A549 treated with CpdA at 1 μM for 4 hours (cell line): ENCODE data around the gene PCDHGA5. TPM values are rescaled to one million over a fixed set of nuclear protein-coding genes. Genes with fewer than 3 reads are reported as not detected.

ENCODE experiments used
- total RNA-seq: library from RNA; stranded (reverse); fragments of 200-300 nt; extraction: Qiagen RNA extraction; gene quantifications from 5 replicates; pipeline ENCODE4 v1.2.3, GENCODE V29; 2022; ENCODE audit warnings: low read depth

PCDHGA5 gene
- total RNA-seq = 0.11 to 0.17 TPM (median 0.15 TPM) in 5 replicates

DNA sequence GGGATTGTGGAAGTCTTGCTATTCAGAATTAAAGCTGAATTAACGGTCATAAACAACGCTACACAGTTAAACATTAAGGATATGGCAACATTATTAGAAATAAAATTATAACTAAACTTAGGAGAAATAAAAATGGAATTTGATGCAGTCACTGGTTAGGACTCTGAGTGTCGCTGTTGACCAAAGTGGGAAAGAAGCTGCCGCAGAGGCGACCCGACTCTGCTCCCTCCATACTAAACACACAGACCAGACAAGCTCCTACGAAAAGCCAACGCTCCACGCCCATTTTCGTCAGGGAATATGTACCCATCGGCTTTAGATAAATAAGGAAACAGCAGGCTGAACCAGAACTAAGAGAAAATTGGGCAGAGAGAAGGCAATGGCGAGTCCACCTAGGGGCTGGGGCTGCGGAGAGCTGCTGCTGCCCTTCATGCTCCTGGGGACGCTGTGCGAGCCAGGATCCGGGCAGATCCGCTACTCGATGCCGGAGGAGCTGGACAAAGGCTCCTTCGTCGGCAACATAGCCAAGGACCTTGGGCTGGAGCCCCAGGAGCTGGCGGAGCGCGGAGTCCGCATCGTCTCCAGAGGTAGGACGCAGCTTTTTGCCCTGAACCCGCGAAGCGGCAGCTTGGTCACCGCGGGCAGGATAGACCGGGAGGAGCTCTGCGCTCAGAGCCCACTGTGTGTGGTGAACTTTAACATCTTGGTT, at the start of gene PCDHGA5:
TSS of gene PCDHGA5 (plus strand) at position 211 of the 709 bp plus-strand sequence. CDS start at position 380, 169 bp downstream.

DNA sequence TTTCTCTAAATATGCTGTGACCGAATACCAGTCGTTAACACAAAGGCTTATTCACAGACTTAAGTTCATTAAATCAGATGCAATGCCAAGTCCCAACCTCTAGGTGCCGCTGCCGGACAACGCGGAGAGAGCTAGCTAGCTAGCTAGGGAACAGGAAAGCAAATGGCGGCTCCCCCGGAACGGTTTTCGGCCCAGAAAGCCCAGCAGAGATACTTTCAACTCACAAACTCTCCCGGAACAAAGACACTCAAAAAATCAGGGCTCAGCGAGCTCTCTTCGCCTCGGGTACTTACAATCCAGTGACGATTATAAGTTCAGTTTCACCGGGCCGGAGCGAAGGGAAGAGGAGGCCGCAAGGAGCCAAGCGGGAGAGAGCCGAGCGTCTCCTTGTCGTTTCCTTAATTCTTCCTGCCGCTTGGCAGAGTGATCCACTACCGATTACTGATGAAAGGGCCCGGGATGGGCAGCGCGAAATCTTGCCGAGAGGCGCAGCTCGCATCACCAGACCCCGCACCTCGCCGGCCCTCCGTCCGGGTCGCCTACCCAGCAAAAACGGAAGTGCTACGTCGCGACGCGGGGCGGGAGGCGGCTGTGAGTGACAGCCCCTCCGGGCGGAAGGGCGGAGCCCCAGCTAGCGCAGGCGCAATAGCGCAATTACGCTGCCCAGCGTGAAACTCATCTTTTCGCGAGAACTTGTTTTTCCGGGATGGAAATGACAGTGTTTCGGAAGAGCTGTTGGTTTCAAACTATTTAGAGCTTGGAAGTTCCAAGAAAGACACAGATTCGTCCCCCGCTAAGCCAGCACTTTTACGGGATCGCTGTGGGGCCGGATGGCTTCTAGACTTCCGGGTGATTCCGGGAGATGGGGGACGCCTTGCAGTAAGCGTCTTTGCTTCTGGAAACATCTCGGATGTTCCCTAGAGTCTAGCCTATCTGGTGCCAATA, 43.5 kb upstream of the PCDHGA5 start, which contains the start of gene TAF7:
TSS of gene TAF7 (minus strand) at position 560 of the 945 bp plus-strand sequence. CDS start 740 bp downstream, outside the sequence.

DNA sequence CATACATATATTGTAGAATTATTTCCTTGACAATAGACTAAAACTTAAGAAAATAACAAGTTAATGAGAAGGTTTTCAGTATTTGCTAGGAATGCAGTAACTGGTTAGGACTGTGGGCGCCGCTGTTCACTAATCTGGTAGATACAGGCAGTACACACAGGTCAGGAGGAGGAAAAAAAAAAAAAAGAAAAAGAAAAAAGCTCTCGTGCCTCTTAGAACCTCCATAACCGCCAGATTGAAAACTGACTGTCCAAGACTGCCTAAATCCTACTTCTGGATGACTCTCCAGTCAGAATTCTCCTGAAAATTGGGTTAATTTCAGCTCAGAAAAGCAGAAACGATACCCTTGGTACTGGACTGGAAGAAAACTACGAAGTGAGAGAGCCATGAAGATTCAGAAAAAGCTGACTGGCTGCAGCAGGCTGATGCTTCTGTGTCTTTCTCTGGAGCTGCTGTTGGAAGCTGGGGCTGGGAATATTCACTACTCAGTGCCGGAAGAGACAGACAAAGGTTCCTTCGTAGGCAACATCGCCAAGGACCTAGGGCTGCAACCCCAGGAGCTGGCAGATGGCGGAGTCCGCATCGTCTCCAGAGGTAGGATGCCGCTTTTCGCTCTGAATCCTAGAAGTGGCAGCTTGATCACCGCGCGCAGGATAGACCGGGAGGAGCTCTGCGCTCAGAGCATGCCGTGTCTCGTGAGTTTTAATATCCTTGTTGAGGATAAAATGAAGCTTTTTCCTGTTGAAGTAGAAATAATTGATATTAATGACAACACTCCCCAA, 33.5 kb upstream of the PCDHGA5 start, which contains the start of gene PCDHGA1:
TSS of gene PCDHGA1 (plus strand) at position 216 of the 782 bp plus-strand sequence.

DNA sequence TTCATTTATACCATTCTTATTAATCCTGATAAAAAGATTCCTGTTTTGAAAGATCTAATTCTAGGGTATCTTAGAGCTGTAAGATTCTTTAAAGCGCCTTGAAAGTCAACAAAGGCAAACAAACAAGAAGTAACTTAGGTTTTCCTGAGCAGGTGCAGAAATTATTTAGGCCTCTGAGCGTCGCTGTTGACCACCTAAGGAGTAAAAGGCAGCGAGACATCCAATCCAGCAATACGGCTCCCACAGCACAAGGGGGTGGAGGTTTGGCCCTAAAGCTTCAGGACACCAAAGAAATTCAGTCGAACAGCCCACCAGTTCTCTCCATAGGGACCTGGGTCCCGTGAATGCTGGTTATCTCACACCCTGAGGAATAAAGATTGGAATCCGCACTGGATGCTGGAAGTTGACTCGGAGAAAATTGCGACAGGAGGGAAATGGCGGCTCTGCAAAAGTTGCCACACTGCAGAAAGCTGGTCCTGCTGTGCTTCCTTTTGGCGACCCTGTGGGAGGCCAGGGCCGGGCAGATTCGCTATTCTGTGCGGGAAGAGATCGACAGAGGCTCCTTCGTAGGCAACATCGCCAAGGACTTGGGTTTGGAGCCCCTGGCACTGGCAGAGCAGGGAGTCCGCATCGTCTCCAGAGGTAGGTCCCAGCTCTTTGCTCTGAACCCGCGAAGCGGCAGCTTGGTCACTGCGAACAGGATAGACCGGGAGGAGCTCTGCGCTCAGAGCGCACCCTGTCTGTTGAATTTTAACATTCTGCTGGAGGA, 25.2 kb upstream of the PCDHGA5 start, which contains the start of gene PCDHGA2:
TSS of gene PCDHGA2 (plus strand) at position 223 of the 769 bp plus-strand sequence.

DNA sequence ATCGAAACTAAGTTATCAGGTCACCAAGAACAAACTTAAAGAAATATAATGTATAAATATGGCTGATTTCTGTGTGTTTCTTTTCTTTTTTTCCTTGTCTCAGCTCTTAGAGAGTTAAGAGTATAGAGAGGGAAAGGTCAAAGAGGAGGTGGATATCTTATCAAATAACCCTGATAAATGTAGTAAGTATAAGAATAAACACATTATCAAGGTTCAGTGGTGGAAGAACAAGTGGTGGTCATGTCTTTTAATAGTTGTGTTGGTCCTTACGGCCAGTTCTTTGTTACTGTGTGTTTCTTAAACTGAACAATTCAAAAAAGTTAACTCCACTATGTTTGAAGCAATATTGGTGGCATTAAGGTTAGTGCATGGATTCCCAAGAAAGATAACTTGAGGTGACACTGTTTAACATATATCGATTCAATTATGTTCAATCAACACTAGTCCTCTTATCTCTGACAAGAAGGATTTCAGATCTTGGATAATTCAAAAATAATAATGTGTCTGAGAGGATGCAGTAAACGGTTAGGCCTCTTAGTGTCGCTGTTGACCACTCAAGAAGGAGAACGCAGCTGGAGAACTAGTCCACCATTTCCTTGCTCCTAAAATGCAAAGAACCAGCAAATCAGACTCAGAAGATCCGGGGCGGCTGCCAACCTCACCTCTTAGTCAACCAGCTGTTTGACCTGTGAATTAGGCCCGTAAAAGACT, 20.6 kb upstream of the PCDHGA5 start, which contains the start of gene PCDHGA3:
TSS of gene PCDHGA3 (plus strand) at position 588 of the 711 bp plus-strand sequence. CDS start 205 bp downstream, outside the sequence.

DNA sequence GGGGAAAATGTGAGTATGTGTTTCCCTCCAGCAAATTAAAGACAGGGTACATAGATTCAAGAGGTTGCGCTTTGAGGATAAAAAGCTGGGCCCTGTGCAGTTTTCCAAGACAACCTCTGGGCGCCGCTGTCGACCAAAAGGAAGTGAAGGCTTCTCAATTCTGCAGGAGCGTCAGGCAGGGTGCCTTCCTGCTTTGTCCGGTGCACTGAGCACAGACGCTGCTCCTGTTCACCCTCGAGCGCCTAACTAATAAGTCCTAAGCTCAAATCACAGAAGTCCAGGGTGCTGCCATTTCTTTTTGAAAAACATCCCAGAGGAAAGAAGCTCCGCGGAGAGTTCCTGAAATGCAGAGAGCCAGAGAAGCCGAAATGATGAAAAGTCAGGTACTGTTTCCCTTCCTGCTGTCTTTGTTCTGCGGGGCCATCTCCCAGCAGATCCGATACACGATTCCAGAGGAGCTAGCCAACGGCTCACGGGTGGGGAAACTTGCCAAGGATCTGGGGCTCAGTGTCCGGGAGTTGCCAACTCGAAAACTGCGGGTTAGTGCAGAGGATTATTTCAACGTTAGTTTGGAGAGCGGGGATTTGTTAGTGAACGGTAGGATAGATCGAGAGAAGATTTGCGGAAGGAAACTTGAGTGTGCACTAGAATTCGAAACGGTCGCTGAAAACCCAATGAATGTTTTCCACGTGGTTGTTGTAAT, 13.9 kb upstream of the PCDHGA5 start, which contains the start of gene PCDHGB1:
TSS of gene PCDHGB1 (plus strand) at position 183 of the 703 bp plus-strand sequence. CDS start at position 345, 162 bp downstream.

DNA sequence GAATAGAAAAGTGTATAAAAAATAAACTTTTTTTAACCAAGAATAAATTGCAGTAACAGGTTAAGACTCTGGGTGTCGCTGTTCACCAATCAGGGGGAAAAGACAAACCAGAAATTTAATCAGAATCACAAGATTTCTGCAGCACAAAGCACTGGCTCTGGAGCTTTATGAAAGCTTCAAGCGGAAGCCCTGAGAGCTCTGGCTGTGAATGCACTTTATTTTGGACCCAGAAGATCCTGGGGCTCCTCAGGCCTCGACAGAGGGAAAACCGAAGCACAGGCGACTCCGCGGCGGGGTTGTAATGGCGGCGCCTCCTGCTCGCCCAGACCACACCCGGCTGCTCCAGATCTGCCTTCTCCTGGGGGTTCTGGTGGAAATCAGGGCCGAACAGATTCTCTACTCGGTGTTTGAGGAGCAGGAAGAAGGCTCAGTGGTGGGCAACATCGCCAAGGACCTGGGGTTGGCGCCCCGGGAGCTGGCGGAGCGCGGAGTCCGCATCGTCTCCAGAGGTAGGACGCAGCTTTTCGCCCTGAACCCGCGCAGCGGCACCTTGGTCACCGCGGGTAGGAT, 9.0 kb upstream of the PCDHGA5 start, which contains the start of gene PCDHGA4:
TSS of gene PCDHGA4 (plus strand) at position 122 of the 570 bp plus-strand sequence. CDS start at position 209, 87 bp downstream.

DNA sequence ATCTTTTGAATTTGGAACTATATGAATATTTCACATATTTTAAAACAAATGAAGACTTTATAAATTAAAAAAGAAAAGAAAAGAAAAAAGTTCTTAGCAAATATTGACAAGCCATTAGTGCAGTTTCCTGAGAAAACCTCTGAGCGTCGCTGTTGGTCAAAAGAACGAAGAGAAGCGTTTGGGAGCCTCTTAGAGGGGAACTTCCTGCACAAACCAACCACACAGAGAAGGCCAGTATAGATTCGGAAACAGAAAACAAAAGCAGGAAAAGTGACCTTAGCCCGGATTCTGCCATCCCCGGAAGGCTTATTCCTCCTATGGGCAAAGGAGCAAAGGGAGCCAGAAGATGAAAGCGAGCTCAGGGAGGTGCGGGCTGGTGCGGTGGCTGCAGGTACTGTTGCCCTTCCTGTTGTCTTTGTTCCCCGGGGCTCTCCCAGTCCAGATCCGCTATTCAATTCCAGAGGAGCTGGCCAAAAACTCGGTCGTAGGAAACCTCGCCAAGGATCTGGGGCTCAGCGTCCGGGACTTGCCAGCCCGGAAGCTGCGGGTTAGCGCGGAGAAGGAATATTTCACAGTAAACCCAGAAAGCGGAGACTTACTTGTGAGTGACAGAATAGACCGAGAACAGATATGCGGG, 4.1 kb upstream of the PCDHGA5 start, which contains the start of gene PCDHGB2:
TSS of gene PCDHGB2 (plus strand) at position 205 of the 637 bp plus-strand sequence. CDS start at position 347, 142 bp downstream.

DNA sequence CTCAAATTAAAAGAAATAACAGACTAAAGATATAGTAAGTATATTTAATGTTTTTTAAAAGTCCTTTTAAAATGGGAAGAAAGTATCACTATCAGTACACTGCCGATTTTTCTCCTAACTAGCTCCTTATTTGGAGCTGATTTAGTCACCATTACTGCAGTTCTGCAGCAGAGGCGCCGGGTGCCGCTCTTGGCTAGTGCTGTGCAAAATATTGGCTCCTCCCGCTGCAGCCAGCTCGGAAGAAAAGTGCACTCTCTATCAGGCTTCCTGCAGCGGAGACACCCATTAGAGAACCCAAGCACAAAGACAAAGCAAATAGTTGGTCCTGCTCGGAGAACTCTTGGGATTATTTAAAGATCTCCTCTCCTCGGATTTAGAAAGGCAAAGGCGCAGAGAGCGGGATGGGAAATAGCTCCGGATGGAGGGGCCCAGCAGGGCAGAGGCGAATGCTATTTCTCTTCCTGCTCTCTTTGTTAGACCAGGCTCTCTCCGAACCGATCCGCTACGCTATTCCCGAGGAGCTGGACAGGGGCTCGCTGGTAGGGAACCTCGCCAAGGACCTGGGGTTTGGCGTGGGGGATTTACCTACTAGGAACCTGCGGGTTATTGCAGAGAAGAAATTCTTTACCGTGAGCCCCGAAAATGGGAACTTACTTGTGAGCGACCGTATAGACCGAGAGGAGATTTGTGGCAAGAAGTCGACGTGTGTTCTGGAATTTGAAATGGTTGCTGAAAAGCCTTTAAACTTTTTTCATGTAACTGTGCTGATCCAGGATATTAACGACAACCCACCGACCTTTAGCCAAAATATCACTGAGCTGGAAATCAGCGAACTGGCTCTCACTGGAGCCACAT, 6.3 kb downstream of the PCDHGA5 start, which contains the start of gene PCDHGB3:
TSS of gene PCDHGB3 (plus strand) at position 249 of the 855 bp plus-strand sequence. CDS start at position 402, 153 bp downstream.

DNA sequence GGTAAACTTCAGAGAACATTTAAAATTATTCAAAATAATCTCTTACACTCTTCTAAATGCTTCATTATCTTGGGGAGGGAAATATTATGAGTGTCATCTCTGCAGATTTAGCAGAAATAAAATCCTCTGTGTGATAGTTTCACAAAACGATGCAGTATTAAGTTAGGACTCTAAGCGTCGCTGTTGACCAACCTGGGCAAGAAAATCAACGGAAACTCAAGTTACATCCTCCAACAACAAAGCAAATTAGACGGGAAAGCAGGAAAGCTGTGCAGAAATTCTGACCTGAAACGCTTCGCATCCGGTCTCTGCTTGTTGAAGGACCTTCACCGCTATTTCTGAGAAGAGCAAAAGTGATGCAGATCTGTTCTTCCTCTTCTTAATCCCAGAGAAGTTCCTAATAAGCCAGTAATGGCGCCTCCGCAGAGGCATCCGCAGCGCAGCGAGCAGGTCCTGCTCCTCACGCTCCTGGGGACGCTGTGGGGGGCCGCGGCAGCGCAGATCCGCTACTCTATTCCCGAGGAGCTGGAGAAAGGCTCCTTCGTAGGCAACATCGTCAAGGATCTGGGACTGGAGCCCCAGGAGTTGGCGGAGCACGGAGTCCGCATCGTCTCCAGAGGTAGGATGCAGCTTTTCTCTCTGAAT, 9.8 kb downstream of the PCDHGA5 start, which contains the start of gene PCDHGA6:
TSS of gene PCDHGA6 (plus strand) at position 219 of the 645 bp plus-strand sequence. CDS start at position 412, 193 bp downstream.

DNA sequence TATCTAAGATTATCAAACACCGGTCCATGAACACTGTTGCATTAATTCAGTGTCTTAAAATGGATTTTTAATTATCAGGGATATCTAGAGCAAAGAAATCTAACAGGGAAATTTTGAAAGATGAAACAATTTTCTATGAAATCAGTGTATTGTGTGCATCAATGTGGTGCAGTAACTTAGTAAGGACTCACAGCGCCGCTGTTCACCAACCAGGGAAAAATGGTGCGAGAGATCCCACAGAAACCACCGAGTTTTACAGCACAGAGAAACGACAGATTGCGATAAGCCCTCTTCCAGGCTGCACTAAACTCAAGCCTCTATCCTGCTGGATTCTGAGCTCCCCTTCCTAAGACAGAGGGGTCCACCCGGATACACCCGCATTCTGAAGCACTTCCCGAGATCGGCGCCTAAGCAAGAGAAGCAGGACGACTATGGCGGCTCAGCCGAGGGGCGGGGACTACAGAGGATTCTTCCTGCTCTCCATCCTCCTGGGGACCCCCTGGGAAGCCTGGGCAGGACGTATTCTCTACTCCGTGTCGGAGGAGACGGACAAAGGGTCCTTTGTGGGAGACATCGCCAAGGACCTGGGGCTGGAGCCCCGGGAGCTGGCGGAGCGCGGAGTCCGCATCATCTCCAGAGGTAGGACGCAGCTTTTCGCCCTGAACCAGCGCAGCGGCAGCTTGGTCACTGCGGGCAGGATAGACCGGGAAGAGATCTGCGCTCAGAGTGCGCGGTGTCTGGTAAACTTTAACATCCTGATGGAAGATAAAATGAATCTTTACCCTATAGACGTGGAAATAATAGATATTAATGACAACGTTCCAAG, 18.7 kb downstream of the PCDHGA5 start, which contains the start of gene PCDHGA7:
TSS of gene PCDHGA7 (plus strand) at position 274 of the 826 bp plus-strand sequence. CDS start at position 432, 158 bp downstream.

DNA sequence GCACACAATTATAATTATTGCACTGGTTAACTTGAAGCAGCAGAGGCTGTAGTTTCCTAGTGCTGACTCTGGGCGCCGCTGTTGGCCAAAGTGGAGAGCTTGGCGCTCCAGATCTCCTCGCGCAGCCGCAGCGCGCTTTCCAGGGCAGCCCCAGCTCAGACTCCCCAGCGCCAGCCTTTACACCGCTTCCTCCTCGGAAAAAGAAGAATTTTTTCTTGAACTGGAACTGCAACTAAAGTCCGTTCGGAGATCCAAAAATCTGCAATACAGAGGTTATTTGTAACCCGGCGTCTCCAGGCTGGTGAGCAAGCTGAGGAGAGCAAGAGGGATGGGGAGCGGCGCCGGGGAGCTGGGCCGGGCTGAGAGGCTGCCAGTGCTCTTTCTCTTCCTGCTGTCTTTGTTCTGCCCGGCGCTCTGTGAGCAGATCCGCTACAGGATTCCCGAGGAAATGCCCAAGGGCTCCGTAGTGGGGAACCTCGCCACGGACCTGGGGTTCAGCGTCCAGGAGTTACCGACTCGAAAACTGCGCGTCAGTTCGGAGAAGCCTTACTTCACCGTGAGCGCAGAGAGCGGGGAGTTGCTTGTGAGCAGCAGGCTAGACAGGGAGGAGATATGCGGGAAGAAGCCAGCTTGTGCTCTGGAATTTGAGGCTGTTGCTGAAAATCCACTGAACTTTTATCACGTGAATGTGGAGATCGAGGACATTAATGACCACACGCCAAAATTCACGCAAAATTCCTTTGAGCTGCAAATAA, 23.8 kb downstream of the PCDHGA5 start, which contains the start of gene PCDHGB4:
TSS of gene PCDHGB4 (plus strand) at position 142 of the 755 bp plus-strand sequence. CDS start at position 329, 187 bp downstream.

DNA sequence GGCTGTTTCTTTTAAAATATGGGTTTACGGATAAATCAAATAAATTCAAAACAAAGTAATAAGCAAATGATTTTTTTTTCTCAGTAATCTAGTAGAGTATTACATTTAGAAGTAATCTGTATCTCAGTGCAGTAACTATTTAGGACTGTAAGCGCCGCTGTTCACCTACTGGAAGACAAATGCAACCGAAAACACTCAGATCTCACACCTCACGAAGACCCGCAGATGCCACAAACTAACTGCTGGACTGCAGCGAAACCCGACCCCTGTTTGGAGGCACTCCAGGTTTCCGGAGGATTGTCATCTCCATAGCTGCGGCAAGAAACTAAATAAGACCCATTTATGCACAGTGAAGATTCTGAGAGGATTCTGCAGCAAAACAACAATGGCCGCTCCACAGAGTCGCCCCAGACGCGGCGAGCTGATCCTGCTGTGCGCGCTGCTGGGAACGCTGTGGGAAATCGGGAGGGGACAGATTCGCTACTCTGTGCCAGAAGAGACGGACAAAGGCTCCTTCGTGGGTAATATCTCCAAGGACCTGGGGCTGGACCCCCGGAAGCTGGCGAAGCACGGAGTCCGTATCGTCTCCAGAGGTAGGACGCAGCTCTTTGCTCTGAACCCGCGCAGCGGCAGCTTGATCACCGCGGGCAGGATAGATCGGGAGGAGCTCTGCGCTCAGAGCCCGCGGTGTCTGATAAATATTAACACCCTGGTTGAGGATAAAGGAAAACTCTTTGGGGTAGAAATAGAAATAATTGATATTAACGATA, 28.7 kb downstream of the PCDHGA5 start, which contains the start of gene PCDHGA8:
TSS of gene PCDHGA8 (plus strand) at position 205 of the 770 bp plus-strand sequence. CDS start at position 386, 181 bp downstream.

